KOPT-K1 (cell line): ENCODE measurements around the gene LY6G6C.

Experiments used
- H3K27ac ChIP-seq: fragments of 200-600 bp; sonication (generic); 2 replicates; pipeline ENCODE4 v1.5.1; 2016; ENCODE audit warnings: antibody characterized with exemption, mild to moderate bottlenecking, low read depth, low read length; ENCODE audit not compliant: poor library complexity, severe bottlenecking
- H3K36me3 ChIP-seq: fragments of 200-600 bp; sonication (generic); 2 replicates; pipeline ENCODE4 v1.5.1; 2017; ENCODE audit warnings: antibody characterized with exemption, mild to moderate bottlenecking, low read length, moderate library complexity; ENCODE audit not compliant: insufficient read depth
- H3K9me3 ChIP-seq: fragments of 200-600 bp; sonication (generic); 2 replicates; pipeline ENCODE4 v1.5.1; 2017; ENCODE audit warnings: antibody characterized with exemption, low read length, mild to moderate bottlenecking; ENCODE audit not compliant: insufficient read depth, poor library complexity, severe bottlenecking

The LY6G6C gene

GRCh38 chr6:31723980-31724691, 2.6 kb upstream of the LY6G6C start:
- peaks cover 13% of the 10 kb centered on the region for H3K36me3 ChIP-seq
- H3K9me3 ChIP-seq: no peaks in the 10 kb centered on the region
- peak overlapping the region; percentile 74 for H3K27ac ChIP-seq

DNA sequence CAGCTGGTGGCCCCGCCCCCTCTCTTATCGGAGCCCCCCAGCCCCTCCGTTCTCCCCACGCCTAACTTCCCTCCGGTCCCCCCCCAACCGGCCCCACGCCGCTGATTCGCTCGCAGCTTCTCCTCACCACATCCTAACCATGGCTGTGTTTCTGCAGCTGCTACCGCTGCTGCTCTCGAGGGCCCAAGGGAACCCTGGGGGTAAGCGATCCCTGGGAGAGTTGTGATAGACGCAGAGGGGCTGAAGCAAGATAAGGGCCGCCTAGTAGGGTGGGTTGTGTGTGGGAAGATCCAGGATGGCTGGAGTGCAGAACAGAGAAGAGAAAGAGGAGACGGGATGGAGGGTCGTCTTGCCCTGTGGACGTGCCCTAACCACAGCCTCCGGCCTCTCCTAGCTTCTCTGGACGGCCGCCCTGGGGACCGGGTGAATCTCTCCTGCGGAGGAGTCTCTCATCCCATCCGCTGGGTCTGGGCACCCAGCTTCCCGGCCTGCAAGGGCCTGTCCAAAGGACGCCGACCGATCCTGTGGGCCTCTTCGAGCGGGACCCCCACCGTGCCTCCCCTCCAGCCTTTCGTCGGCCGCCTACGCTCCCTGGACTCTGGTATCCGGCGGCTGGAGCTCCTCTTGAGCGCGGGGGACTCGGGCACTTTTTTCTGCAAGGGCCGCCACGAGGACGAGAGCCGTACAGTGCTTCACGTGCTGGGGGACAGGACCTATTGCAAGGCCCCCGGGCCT, 1.9 kb upstream of the LY6G6C start, which contains the start of gene MPIG6B:
TSS of gene MPIG6B (plus strand) at position 129 of the 735 bp plus-strand sequence. CDS start at position 140, 11 bp downstream.
- Histone ChIP-seq H3K27ac (peak within 1 kb of the TSS; percentile 74), H3K9me3 (no peaks in the 10 kb centered on the region), H3K36me3 (peaks cover 13% of the 10 kb centered on the region)

DNA sequence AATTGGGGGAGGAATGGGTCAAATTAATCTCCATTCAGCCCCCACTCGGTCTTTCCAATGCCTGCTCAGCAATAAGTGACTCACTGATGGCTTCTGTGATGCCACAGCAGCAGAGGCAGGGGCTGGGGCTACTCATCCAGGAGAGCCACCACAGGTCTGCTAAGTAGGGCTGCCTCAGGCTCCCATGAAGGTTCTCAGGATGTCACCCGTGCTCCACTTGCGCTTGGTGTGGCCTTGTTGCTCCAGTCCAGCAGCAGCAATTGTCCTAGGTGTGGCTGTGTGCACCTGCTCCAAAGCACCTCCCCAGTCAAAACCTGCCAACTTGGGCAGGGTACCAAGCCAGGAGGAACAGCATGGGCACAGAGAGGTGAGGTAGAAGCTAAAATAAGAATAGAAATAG, 627 bp upstream of the LY6G6C start:
- Histone ChIP-seq H3K27ac (no peak overlapping the region), H3K36me3 (peaks cover 10% of the 10 kb centered on the region), H3K9me3 (no peaks in the 10 kb centered on the region)

DNA sequence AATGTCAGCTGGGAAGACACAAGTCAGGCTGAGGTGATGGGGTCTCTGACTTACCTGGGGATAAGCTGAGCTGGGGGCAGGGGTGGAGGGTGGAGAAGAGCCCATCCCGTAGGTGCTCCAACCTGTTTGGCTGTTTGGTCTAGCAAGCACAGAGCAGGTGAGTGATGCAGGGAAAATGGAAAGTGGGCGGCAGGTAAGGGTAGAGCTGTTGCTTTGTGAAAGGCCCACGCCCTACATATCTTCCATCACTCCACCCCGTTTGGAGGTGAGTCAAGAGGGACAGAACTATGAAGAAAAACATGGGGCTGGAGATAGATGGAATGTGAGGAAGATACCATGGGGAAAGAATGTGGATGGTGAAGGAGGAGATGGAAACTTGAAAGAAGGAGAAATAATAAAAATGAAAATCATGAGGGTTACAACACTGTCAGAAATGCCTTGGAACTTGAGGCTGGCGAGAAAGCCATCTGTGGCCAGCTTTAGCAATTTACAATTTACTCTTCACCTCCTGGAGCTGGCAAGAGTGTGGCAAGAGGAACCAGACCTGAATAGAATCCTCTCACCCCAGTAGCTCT, 1.3 kb downstream of the LY6G6C start:
- Histone ChIP-seq H3K9me3 (no peaks in the 10 kb centered on the region), H3K36me3 (no peaks in the 10 kb centered on the region), H3K27ac (no peak overlapping the region)

GRCh38 chr6:31719001-31719400, 2.5 kb downstream of the LY6G6C start:
- H3K9me3 ChIP-seq: no peaks in the 10 kb centered on the region
- H3K36me3 ChIP-seq: no peaks in the 10 kb centered on the region
- H3K27ac ChIP-seq: no peak overlapping the region

- Histone ChIP-seq H3K36me3 (no peaks in the 10 kb centered on the region), H3K9me3 (no peaks in the 10 kb centered on the region), H3K27ac (no peak overlapping the region)
Measured at GRCh38 chr6:31718265-31718664, 3.3 kb downstream of the LY6G6C start.

DNA sequence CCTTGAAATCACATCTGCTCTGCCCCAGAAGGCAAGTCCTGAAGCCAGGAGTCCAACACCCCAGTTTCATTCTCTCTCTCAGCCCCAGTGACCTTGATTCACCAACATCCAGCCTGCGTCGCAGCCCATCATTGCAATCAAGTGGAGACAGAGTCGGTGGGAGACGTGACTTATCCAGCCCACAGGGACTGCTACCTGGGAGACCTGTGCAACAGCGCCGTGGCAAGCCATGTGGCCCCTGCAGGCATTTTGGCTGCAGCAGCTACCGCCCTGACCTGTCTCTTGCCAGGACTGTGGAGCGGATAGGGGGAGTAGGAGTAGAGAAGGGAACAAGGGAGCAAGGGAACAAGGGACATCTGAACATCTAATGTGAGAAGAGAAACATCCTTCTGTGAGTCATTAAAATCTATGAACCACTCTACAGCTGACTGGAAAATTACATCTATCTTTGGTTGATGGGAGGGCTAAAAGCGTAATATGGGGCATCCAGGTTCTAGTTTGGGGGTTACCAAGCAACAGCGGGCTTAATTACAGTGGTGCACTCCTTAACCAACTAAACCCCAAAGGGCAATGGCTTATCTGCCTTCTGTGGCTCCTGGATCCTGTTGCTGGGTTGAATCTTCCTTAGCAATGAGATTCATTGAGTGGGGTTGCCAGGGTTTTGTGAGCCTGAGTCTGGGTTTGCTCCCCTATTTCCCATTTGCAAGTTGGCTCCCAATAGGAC, 3.9 kb downstream of the LY6G6C start:
- H3K36me3 ChIP-seq: no peaks in the 10 kb centered on the region
- H3K27ac ChIP-seq: no peak overlapping the region
- H3K9me3 ChIP-seq: no peaks in the 10 kb centered on the region

DNA sequence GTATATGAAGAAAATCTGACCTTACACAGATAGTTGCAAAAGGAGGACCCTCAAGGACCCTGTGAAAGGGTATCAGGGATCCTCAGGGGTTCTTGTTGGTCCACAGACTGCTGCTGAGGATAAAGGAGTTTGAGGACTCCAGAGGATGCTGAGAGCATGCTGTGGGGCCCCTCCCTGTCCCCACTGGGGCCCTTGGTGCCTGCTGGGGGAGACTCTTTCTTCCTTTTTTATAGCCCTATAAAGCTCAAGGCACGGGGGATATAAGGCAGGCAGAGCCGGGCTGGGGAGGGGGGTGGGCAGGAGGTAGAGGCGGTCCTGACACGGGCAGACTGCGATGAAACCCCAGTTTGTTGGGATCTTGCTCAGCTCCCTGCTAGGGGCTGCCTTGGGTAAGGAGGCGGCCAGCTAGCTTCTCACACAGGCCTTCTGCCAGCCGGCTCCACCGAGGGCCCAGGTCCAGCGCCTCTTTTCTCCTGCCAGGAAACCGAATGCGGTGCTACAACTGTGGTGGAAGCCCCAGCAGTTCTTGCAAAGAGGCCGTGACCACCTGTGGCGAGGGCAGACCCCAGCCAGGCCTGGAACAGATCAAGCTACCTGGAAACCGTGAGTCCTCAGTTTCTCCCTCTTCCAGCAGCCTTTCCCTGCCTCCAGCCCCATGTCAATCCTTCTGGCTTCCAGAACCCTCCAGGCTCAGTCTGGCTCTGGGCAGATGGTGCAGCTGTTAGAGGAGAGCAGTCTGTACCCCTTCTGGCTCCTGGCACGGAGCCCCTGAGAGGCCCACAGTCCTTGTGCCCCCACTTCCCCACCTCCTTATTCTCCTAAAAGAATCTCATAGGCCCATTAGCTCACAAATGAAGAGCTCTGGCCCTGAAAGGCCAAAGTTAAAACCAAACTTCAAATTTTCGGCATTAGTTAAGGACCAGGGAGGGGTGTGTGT, 6.3 kb downstream of the LY6G6C start, which contains the start of gene LY6G6D:
TSS of gene LY6G6D (plus strand) at position 327 of the 937 bp plus-strand sequence. CDS start at position 335, 8 bp downstream.
- Histone ChIP-seq H3K9me3 (no peaks in the 10 kb centered on the region), H3K36me3 (no peaks in the 10 kb centered on the region), H3K27ac (peak within 1 kb of the TSS; percentile 11)

GRCh38 chr6:31713991-31714684, 7.4 kb downstream of the LY6G6C start:
- H3K27ac ChIP-seq: peak overlapping the region; percentile 11
- H3K9me3 ChIP-seq: no peaks in the 10 kb centered on the region
- no peaks in the 10 kb centered on the region for H3K36me3 ChIP-seq

- H3K36me3 ChIP-seq: no peaks in the 10 kb centered on the region
- peak overlapping the region; percentile 11 for H3K27ac ChIP-seq
- H3K9me3 ChIP-seq: no peaks in the 10 kb centered on the region
Measured at GRCh38 chr6:31713465-31713864, 8.1 kb downstream of the LY6G6C start.

GRCh38 chr6:31712296-31712695, 9.2 kb downstream of the LY6G6C start:
- Histone ChIP-seq H3K27ac (no peak overlapping the region), H3K9me3 (no peaks in the 10 kb centered on the region), H3K36me3 (no peaks in the 10 kb centered on the region)

- Histone ChIP-seq H3K9me3 (no peaks in the 10 kb centered on the region), H3K36me3 (no peaks in the 10 kb centered on the region), H3K27ac (no peak overlapping the region)
Measured at GRCh38 chr6:31711233-31711632, 10.3 kb downstream of the LY6G6C start.

DNA sequence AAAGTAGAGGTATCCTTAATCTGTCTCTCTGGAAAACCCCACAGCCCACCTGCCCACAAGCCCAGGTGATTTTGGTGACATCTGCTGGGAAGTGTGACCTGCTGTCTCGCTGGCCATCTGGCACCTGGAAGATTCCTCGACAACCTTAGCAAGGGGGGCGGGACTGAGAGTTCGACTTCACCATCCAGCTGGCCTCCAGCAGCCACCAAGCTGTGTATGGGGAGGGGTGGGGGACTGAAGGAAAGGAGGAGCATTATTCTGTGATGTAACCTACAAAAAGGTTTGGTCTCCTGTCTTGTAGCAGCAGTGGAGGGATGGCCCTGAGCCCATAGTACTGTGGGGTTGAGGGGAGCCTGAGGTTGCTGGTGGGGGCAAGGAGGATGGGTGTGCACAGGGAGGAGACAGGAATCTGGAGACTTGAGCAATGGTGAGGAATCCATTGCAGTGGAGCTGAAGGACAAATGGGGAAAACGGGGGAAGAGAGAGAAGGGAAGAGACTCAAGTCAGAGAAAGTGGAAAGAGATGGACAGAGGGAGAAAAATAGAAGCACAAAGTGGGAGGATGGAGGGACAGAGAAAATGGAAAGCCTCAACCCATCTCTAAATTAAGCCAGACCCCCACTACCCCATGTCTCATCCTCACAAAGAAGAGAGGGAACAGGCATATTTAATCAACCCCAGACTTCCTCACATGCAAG, 10.9 kb downstream of the LY6G6C start:
- Histone ChIP-seq H3K36me3 (no peaks in the 10 kb centered on the region), H3K27ac (no peak overlapping the region)

More for the DNA sequence above, 10.9 kb downstream of the LY6G6C start:
- H3K9me3 ChIP-seq: no peaks in the 10 kb centered on the region
